GM23338 (cell line): ENCODE results near the gene STAB2. TPM values are rescaled to one million over a fixed set of nuclear protein-coding genes. Genes with fewer than 3 reads are reported as not detected.

Experiments
- ATAC-seq: fragments of 200-7000 bp; cut with Tn5 transposase; 3 replicates; pipeline ENCODE4 v1.9.1; 2020
- DNase-seq: peaks from one replicate; pipeline ENCODE4 v3.0.0-alpha.2; 2015; ENCODE audit warnings: low spot score
- H2AFZ ChIP-seq: fragments of 200-600 bp; sonication (generic); 2 replicates; pipeline ENCODE4 v1.8.0; 2016; ENCODE audit warnings: antibody characterized with exemption, mild to moderate bottlenecking, moderate library complexity
- H3F3A ChIP-seq: fragments of 200-600 bp; sonication (generic); replicated peaks from 2 replicates; pipeline ENCODE4 v1.8.0; 2017; ENCODE audit warnings: antibody characterized with exemption, mixed run types, low read depth
- H3K27ac ChIP-seq: fragments of 200-600 bp; sonication (generic); 2 replicates; pipeline ENCODE4 v1.6.1; 2016; ENCODE audit warnings: low read depth
- H3K27me3 ChIP-seq: fragments of 200-600 bp; sonication (generic); 2 replicates; pipeline ENCODE4 v1.8.0; 2016; ENCODE audit warnings: mild to moderate bottlenecking, mixed run types, moderate library complexity; ENCODE audit not compliant: insufficient read depth
- H3K36me3 ChIP-seq: fragments of 200-600 bp; sonication (generic); 2 replicates; pipeline ENCODE4 v1.8.0; 2016; ENCODE audit warnings: mild to moderate bottlenecking; ENCODE audit not compliant: insufficient read depth
- H3K4me1 ChIP-seq: fragments of 200-600 bp; sonication (generic); 2 replicates; pipeline ENCODE4 v1.8.0; 2016; ENCODE audit warnings: mild to moderate bottlenecking, moderate library complexity; ENCODE audit not compliant: insufficient read depth
- H3K4me2 ChIP-seq: fragments of 200-600 bp; sonication (generic); 2 replicates; pipeline ENCODE4 v1.7.1; 2017; ENCODE audit warnings: mixed run types
- H3K4me3 ChIP-seq: fragments of 200-600 bp; sonication (generic); 2 replicates; pipeline ENCODE4 v1.6.1; 2016; ENCODE audit warnings: mixed run types
- H3K79me2 ChIP-seq: fragments of 200-600 bp; sonication (generic); replicated peaks from 2 replicates; pipeline ENCODE4 v1.8.0; 2017; ENCODE audit warnings: mild to moderate bottlenecking; ENCODE audit not compliant: insufficient read depth
- H3K9me2 ChIP-seq: fragments of 200-600 bp; sonication (generic); 2 replicates; pipeline ENCODE4 v1.8.0; 2017; ENCODE audit not compliant: insufficient read depth
- H4K20me1 ChIP-seq: fragments of 200-600 bp; sonication (generic); replicated peaks from 2 replicates; pipeline ENCODE4 v1.8.0; 2017; ENCODE audit warnings: mild to moderate bottlenecking; ENCODE audit not compliant: insufficient read depth
- H3K27ac Mint-ChIP-seq: 2 replicates; pipeline ENCODE4 v1.8.0; 2020; ENCODE audit warnings: inconsistent platforms, mild to moderate bottlenecking, moderate library complexity, mixed read lengths
- H3K27me3 Mint-ChIP-seq: 3 replicates; pipeline ENCODE4 v1.8.0; 2022; ENCODE audit warnings: low read depth, mild to moderate bottlenecking, moderate library complexity, mixed read lengths, inconsistent platforms; ENCODE audit not compliant: insufficient read depth, poor library complexity
- H3K36me3 Mint-ChIP-seq: 3 replicates; pipeline ENCODE4 v1.8.0; 2021; ENCODE audit warnings: low read depth, mild to moderate bottlenecking, inconsistent platforms, moderate library complexity, mixed read lengths
- H3K4me1 Mint-ChIP-seq: 3 replicates; pipeline ENCODE4 v1.8.0; 2020; ENCODE audit warnings: mild to moderate bottlenecking, inconsistent platforms, mixed read lengths
- H3K4me3 Mint-ChIP-seq: 3 replicates; pipeline ENCODE4 v1.8.0; 2021; ENCODE audit warnings: moderate library complexity, mild to moderate bottlenecking, inconsistent platforms, mixed read lengths
- H3K9me3 Mint-ChIP-seq: 3 replicates; pipeline ENCODE4 v1.8.0; 2020; ENCODE audit warnings: moderate library complexity, mild to moderate bottlenecking, inconsistent platforms, mixed read lengths
- CREB1 ChIP-seq: fragments of 250-450 bp; sonication (Bioruptor Pico); IDR thresholded peaks from 2 replicates; pipeline ENCODE4 v1.5.0; 2020; ENCODE audit warnings: low read depth, mild to moderate bottlenecking, moderate library complexity
- CTCF ChIP-seq, 2 experiments: fragments of 200-600 bp in 1 of 2; sonication (generic) in 1 of 2; conservative IDR thresholded peaks; 2 replicates each; pipeline versions ENCODE4 v1.5.1 to v1.6.1; 2016 to 2017; ENCODE audit warnings: antibody characterized with exemption in 2 of 2, low read depth in 2 of 2, mild to moderate bottlenecking in 2 of 2, moderate library complexity in 1 of 2
- ETS1 ChIP-seq: IDR thresholded peaks from 2 replicates; pipeline ENCODE4 v1.6.1; 2016; ENCODE audit warnings: antibody characterized with exemption
- EZH2phosphoT487 ChIP-seq: fragments of 200-600 bp; sonication (generic); IDR thresholded peaks from one replicate; pipeline ENCODE4 v1.8.1; 2018; ENCODE audit warnings: antibody characterized with exemption; ENCODE audit not compliant: unreplicated experiment
- REST ChIP-seq: IDR thresholded peaks from one replicate; pipeline ENCODE4 v1.6.1; 2018; ENCODE audit warnings: antibody characterized with exemption; ENCODE audit not compliant: unreplicated experiment
- ZNF462 ChIP-seq: fragments of 250-450 bp; sonication (Bioruptor Pico); IDR thresholded peaks from 2 replicates; pipeline ENCODE4 v1.5.0; 2020; ENCODE audit warnings: mild to moderate bottlenecking, moderate library complexity
- polyA plus RNA-seq: library from polyadenylated mRNA; unstranded; fragments of >200 nt; fragmentation: Nextera tagmentation; extraction: Ambion mirVana; gene quantifications from 2 replicates; pipeline ENCODE4 v1.2.1, GENCODE V29; 2016
- total RNA-seq: library from RNA; depleted of rRNA; stranded (reverse); fragments of >200 nt; shearing (Covaris generic); gene quantifications from 2 replicates; pipeline ENCODE4 v1.2.3, GENCODE V29; 2014

Gene STAB2
- total and polyA plus RNA-seq, 2 experiments from 2014 or later: 0.14 TPM; not detected in 1

GRCh38 chr12:103728323-103728722, 141.2 kb downstream of the STAB2 start:
- Histone ChIP-seq H3K4me3 (no peak overlapping the region), H3K9me2 (no peaks in the 10 kb centered on the region), H3K4me2 (no peak overlapping the region), H2AFZ (peak overlapping the region; percentile 85; the same call in 1 of the 2 replicates), H3K27ac (no peak overlapping the region), H3K79me2 (no peaks in the 10 kb centered on the region), H3F3A (no peaks in the 10 kb centered on the region), H3K4me1 (no peaks in the 10 kb centered on the region), H4K20me1 (no peaks in the 10 kb centered on the region), H3K27me3 (no peaks in the 10 kb centered on the region), H3K36me3 (no peaks in the 10 kb centered on the region)
- no peak for DNase-seq
- Mint-ChIP-seq H3K27ac (no peak overlapping the region), H3K36me3 (no peaks in the 10 kb centered on the region), H3K4me1 (no peaks in the 10 kb centered on the region), H3K4me3 (no peak overlapping the region), H3K27me3 (no peaks in the 10 kb centered on the region), H3K9me3 (peaks cover 9% of the 10 kb centered on the region)
- no peak for ATAC-seq
- TF ChIP-seq ZNF462 (CRISPR knock-in tag) (no peak), CTCF (conservative IDR thresholded peaks at IDR 0.05; ENCODE audit: low read depth in 2 of 2) (no peak), CREB1 (CRISPR knock-in tag) (no peak), EZH2phosphoT487 (no peak), REST (no peak), ETS1 (no peak)
